HUDEP-2 (cell line): ENCODE measurements around the gene RARRES2.

Source experiments
- DNase-seq, 76 experiments: peaks; one replicate each; lab custom pipeline; 2025; ENCODE audit not compliant: unreplicated experiment in 76 of 76; lab: John Stamatoyannopoulos, UW

Gene RARRES2

GRCh38 chr7:150377635-150378034 lies 36.2 kb upstream of the RARRES2 start:
- DNase-seq: no peak

DNA sequence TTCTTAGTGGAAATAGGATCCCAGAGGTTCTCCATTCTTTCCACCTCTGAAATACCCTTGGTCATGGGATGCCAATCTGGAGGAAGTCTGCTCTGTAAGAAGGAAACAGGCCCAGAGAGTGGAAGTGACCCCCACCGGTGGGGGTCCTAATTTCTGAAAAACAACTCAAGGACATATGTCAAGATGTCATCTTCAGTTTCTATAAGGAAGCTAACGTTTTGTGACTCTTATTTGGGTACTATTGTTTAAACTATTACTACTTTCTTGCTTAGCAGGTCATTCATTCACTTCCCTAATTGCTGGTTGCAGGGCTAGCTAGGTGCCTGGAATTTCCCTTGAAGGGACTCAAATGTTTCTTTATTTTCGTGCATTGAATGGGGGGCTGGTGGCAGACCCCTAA lies 35.8 kb upstream of the RARRES2 start:
- DNase-seq: no peak

GRCh38 chr7:150376560-150376959 lies 35.1 kb upstream of the RARRES2 start:
- DNase-seq: no peak

GRCh38 chr7:150375662-150376521 lies 34.5 kb upstream of the RARRES2 start:
- no peak for DNase-seq

DNA sequence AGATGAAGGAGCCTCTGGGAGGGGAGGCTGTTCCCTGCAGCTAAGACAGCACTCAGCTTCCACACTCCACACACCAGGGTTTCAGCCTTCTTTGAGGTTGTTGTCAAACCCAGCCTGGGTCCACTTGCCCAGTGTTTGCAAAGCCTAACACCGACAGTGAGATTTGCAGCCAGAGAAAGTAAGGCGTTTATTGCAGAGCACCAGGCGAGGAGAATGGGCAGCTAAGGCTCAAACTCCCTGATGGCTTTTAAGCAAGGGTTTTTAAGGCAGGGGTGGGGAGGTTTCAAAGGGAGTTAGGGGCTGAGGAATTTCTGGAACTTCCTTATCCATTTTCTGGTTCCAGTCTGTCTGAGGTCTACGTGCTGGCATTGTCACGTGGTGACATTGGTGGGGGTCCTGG lies 33.0 kb upstream of the RARRES2 start:
- DNase-seq: no peak

- no peak for DNase-seq
These were observed 32.6 kb upstream of the RARRES2 start for GRCh38 chr7:150374026-150374425.

- DNase-seq: peak in 1 of 76 experiments; percentile 4
These were observed 31.8 kb upstream of the RARRES2 start for GRCh38 chr7:150373049-150373801.

DNA sequence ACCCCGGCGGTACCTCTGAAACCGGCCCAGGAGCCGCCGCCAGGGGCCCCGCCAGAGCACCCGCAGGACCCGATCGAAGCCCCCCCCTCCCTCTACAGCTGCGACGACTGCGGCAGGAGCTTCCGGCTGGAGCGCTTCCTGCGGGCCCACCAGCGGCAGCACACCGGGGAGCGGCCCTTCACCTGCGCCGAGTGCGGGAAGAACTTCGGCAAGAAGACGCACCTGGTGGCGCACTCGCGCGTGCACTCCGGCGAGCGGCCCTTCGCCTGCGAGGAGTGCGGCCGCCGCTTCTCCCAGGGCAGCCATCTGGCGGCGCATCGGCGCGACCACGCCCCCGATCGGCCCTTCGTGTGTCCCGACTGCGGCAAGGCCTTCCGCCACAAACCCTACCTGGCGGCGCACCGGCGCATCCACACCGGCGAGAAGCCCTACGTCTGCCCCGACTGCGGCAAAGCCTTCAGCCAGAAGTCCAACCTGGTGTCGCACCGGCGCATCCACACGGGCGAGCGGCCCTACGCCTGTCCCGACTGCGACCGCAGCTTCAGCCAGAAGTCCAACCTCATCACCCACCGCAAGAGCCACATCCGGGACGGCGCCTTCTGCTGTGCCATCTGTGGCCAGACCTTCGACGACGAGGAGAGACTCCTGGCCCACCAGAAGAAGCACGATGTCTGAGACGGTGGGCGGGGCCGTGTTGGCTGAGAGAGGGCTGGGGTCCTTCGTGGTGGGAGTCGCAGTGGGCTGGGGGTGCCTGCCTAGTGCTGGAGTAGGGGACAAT lies 31.0 kb upstream of the RARRES2 start:
- no peak for DNase-seq

- no peak for DNase-seq
These were observed 30.5 kb upstream of the RARRES2 start for GRCh38 chr7:150371996-150372270.

DNA sequence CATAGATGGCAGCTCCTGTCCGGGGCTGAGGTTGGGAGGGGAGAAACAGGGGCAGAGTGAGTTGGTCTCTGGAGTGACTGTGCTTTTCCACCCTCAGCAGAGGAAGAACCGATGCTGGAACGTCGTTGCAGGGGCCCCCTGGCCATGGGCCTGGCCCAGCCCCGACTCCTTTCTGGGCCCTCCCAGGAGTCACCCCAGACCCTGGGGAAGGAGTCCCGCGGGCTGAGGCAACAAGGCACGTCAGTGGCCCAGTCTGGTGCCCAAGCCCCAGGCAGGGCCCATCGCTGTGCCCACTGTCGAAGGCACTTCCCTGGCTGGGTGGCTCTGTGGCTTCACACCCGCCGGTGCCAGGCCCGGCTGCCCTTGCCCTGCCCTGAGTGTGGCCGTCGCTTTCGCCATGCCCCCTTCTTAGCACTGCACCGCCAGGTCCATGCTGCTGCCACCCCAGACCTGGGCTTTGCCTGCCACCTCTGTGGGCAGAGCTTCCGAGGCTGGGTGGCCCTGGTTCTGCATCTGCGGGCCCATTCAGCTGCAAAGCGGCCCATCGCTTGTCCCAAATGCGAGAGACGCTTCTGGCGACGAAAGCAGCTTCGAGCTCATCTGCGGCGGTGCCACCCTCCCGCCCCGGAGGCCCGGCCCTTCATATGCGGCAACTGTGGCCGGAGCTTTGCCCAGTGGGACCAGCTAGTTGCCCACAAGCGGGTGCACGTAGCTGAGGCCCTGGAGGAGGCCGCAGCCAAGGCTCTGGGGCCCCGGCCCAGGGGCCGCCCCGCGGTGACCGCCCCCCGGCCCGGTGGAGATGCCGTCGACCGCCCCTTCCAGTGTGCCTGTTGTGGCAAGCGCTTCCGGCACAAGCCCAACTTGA lies 29.9 kb upstream of the RARRES2 start:
- no peak for DNase-seq

DNA sequence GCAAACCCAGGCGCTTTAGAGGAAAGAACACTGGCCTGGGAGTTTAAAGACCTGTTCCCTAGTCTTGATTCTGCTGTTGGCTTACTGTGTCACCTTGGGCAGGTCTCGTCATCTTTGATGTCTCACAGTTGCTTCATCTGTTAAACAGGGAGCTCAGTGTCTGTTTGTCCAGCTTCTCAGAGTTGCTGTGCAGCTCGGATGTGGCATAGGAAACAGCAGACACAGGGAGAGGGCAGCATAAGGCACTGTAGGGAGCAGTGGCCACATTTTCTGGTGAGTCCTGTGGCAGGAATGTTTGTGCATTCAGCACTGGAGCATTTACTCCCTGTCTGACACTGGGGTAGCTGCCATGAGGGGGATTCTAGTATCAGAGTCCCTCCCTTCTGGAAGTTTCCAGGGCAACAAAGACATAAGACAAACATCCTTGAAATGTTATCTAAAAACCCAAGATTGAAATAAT lies 29.2 kb upstream of the RARRES2 start:
- no peak for DNase-seq

DNA sequence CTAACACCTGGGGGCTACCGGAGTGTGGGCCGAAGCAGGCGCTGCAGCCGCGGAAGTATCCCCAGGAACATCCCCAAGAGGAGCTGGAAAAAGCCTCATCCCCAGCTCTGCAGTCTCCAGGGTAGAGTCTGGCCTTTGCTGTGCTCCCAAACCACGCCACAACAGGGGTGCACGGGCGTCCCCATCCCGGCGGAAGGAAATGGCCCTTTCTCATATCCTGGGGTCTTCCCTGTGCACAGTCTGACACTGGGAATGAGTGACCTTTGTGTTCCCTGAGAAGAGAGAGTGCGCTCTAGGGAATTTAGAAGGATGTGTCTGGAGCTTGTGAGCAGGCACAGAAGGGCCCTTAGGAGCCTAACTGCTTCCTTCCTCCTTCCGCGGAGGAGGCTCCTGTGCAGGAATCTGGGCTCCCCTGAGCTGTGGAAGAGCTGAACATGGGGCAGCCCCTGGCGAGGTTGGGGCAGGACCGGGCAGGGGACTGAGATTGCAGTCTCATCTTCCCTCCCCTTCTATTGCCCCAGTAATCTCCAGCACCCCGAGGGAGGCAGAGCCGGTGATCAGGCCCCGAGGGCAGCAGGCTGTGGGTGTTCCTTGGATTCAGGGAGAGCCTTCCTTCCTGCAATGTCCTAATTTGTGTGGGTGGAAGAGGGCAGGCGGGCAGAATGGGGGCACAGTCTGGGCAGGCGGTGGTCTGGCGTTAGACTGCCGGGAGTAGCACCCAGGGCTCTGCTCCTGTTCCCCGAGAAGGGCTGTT lies 28.5 kb upstream of the RARRES2 start:
- peak in 1 of 76 experiments; percentile 41 for DNase-seq

GRCh38 chr7:150368884-150369747 lies 27.7 kb upstream of the RARRES2 start:
- peak in 32 of 76 experiments; percentile 13 to 53 (median 25) for DNase-seq

DNA sequence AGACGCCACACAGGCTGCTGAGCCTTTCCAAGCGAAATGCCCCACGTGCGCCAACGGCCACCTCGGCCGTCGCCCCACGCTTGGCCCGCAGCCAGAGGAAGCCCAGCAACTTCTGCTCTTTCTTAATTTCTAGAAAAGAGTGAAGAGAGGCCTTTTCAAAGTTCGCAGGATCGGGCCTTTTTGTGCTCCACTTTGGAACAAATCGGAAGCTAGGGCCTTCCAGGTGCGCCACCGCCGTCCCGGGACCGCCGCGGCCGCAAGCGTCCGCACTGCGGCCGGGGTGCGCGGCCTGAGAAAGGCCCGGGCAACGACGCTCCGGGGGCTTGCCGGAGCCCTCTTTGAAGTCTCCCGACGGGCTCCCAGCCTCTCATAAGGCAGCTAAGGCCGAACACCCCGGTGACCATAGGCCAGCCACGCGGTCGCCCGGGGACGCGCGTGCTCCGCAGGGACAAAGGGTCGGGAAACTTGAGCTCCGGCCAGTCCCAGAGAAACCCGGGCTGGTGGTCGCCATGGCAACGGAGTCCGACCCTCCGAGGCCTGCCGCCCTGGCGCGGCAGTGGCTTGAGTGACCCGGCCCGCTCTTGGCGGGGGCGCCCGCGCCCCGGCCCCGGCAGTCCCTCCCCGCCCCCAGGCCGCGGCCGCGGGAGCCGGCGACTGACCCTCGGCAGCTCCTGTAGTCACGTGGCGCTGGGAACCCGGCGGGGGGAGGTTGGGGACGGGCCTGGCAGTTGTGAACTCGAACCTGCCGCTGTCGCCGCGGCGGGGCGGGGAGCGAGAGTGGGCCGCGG lies 26.9 kb upstream of the RARRES2 start, which contains the start of gene REPIN1:
Gene REPIN1 (plus strand): TSS at position 727 of the 788 bp plus-strand sequence. CDS start 890 bp downstream, outside the sequence.
- DNase-seq: peak in 74 of 76 experiments; percentile 28 to 91 (median 82)

DNA sequence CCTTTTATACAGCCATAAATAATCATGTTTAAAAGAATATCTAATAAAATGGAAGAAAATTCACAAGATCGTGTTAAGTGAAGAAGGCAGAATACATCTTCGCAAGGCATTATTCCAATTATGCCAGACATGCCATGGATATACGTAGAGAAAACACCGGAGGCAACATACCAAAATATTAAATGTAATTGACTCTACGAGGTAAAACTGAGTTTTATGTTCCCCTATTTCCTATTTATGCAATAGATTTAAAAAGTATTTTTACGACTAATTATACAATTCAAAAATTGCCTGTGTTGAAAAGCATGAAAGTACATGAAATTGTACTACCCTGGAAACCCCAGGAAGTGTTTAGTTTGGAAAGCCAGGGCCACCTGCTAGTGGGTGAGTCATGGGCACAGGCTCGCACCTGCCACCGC lies 26.3 kb upstream of the RARRES2 start:
- DNase-seq: no peak

GRCh38 chr7:150365673-150366398 lies 24.4 kb upstream of the RARRES2 start:
- DNase-seq: no peak

- DNase-seq: no peak
These were observed 23.8 kb upstream of the RARRES2 start for GRCh38 chr7:150365194-150365593.
